GM19351 (cell line): Measurements from ENCODE around the gene GOSR2.
"Not testable (repeated sequence)": the region's sequence is repeated elsewhere in the genome, so short reads cannot be mapped to it uniquely, and the experiment has no call there.

Experiments used
- ATAC-seq: cut with Tn5 transposase; IDR thresholded peaks from one replicate; pipeline ENCODE4 v1.9.1; 2021; ENCODE audit warnings: mild to moderate bottlenecking, moderate library complexity; ENCODE audit not compliant: unreplicated experiment

Gene GOSR2

DNA sequence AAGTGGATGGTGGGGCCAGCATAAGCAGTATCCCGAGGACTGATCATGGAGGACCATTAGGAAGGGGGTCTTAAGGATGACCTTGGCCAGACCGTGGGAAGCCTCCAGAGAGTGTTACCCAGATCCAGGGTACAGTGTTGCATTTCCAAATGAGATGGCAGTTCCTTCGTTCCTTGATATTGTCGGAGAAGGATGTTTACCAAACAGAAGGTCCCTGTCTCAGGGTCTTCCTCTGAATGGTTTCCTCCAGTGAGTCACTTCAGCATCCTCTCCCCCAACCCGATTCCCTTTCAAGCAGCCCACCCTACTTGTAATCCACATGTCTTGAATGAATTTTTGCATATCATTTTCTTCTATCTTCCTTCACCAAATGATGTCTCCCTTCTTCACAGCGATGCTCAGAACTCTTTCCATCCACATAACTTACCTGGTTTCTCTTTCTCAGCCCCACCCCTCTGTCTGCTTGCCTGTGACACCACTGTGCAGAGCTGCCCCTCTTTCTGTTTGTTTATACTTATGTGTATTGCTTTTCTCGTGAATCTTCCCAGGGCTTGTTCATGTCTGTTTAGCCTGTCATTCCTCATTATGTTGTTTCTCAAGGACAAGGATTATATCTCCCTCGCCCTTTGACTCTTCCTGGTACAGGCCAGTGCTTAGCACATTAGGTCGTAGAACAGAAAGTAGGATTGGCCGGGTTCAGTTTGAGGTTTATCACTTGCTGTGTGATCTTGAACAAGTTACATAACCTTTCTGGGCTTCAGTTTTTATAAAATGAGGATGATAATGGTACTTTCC, 5.7 kb downstream of the GOSR2 start:
- ATAC-seq: no peak

DNA sequence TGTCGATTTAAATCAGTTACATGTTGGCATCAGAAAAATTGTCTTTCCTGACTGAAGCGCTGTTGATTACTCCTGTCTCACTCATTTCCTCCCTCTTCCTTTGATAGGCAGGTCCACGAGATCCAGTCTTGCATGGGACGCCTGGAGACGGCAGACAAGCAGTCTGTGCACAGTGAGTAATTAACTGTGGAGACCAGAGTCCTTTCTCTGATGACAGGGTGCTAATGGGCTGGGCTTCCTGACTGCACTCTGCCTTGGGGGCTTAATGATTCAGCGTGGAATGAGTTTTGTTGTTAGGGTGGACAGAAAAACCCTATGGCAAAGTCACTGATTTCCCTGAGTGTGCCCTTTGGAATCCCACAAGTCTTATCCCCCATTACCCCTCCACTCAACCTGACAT, 6.5 kb downstream of the GOSR2 start:
- no peak for ATAC-seq

DNA sequence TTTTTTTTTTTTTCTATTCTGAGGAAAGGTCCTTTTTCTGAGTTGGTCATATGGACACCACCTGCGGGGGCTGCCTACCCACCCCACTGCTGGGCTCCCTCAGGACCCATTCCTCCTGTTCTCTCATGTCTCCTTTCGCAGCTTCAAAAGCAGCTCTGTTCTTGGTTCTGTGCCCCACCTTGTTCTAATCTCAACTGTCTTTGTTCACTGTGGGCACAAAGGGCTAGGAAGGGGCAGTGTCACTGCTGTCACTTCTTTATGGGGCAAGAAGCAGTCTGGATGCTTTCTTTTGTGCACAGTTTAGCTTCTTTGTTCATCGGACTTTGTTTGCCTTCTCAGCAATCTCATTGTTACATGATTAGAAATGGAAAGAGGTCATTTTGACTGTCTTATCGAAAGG, 7.1 kb downstream of the GOSR2 start:
- no peak for ATAC-seq

DNA sequence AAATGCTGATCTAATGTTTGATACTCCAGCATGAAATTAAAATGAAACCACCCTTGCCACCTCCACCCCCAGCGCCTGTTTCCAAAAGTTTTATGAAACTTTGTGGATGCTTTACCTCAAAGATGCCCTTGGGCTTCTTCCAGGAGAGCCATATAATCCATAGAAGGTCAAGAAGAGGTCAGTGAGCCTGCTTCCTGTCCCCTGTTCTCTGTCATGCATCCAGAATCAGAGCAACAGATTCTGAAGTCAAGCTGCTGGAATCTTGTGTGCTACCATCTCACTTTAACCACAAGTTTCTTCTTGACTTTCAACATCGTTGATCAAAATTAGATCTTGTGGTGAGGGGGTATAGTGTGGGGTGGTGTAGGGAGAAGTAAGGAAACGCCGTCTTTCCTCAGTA, 8.6 kb downstream of the GOSR2 start:
- ATAC-seq: no peak

DNA sequence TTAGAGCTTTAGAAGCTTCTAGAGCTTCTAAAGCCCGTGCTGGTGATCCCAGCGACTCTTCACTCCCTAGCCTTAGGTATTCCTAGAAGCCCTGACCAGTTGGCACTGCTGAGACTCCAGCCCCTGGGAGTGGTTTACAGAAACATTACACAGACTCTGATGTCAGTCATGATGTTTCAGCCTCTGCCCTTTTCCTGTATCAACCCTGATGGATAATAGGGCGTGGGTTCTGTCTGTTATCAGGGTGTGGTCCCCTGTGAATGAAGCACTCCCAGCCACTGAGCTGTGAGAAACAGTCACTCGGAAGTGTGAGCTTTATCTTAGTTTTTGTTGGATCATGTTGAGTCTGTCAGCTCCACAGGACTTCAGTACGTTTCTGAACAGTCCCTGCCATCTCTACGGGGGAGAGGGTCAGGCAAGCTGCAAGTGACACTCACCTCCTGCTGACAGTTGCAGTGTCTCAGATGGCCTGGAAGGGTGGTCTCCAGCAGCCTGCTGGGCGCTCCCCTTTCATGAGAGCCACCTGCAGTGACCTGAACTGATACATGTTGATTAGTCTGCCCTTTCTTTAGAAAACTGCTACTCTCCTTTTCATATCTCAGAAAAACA, 12.8 kb downstream of the GOSR2 start:
- ATAC-seq: no peak

DNA sequence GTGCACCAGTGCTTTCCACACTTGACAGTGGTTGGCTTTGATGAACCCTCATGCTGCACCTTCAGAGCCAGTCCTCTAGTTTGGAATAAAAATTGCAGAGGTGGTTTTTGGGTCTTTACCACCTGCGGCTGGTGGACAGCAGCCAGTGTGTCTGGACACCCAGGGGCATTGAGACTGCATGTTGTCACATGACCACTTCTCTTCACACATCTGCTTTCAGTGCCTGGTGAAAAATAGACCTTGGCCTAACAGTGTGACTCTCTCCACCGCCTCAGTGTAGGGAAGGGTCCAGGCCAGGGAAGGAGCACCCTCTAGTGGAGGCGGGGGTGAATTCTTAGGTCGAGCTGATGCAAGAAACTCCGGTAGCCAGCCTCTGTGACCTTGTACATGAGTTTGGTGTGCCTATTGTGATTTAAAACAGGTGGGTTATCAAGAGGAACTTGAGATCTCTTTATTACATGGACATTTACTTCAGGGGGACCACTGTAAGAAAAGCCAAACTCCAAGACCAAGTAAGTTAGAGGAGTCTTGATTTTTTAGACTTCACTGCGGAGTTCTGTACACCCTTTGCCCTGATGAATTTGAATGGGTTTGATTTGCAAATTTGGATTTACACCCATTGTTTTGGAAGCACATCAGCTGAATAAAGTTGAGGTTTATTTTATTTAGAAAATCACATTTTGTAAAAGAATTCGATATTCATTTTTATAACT, 17.9 kb downstream of the GOSR2 start:
- peak; percentile 80 for ATAC-seq

DNA sequence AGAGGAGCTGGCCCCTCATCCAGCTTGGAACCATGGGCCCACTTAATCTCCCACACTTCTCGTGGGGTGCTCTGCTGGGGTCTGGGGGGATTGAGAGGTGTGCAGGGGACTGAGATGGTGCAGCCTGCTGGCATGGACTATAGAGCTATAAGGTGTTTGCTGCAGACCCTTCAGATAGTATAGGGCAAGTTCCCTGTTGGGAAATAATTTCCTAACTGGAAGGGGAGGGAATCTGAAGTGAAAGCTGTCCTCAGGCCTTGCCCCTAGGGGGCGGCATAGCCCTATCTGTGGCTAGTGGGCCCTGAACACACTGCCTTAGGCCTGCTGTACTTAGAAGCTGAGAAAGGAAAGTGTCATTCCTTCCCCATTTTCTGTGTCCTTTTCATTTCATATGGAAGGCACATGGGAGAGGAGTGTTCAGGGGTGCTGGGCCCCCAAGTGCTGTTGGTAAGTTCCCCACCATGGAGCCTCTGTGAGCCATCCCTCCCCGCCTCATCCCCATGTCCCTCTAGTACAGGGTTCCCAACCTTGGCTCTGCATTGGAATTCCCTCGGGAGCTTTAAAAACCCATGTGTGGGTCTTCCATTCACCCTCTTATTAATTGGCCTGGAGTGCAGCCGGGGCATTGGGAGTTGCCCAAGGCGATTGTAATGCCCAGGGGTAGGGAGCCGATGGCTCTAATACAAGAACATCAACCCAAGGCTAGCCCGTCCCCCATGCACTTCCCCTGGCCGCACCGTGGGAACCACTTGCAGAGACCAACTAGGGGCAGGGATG, 19.7 kb downstream of the GOSR2 start:
- no peak for ATAC-seq

DNA sequence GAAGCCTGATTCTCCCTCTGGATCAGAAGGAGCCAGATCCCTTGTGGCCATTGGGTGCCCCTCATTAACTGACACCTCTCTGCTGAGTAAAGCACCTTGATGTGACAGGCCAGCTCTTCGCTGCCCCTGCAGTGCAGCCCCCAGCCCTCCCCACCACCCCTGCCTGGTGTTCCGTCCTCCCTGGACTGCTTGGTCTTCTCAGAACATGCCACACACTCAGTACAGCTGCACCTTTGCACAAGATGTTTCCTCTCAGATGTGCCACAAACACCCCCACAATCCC, 20.2 kb downstream of the GOSR2 start:
- no peak for ATAC-seq

DNA sequence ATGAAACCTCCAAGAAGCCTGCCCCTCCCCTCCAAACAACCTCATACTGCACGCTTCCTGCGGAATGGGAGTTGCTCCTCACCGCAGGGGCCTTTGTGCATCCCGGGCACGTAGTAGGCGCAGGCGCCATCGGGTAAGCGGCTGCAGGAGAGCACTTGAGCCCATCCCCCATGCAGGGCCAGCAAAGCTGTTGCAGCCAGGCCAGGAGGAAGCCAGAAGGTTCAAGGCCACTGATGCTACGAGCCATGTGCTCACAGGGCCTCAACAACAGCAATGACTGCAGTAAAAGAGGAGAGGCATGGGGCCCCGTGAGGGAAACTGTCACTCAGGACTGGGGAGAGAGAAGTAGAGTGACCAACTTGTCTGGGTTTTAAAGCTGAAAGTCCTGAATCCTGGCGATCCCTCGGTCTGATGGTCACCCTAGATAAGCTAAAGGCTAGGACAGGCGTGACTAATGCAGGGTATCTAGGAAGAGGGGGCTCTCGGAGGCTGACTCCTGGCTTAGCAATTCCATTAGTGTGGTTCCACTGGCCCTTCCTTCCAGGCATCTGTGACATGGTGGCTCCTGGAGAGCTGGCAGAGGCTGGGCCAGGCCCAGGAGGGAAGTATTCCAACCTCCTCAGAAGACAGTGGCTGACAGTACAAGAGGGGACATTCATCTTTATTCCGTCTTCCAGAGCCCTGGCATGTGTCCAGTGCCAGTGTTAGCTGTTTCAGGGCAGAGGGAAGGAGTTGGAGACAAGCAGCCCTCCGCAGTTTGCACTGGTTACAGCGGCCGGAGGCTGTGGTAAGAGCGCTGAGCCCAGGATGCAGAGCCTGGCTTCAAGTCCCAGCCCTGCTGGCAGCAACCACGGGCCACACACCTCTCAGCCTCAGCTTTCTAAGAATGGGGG, 20.8 kb downstream of the GOSR2 start:
- ATAC-seq: no peak

DNA sequence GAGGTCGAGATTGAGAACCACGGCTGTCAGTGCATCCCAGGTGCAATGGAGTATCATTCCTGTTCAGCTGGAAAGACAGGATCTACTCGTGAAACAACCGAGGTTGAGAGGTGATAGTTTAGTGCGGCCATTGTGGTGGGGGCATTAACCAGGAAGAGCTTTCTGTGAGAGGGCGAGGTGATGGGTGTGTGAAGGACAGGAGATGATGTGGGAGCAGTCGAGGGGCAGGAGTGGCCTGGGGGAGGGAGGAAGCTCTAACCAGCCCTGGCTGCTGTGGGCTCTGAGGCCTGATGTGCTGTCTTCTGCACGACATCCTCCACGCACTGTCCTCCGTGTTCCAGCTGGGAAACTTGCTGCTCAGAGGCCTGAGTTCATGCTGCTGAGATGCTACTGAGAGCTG, 22.0 kb downstream of the GOSR2 start:
- ATAC-seq: no peak

DNA sequence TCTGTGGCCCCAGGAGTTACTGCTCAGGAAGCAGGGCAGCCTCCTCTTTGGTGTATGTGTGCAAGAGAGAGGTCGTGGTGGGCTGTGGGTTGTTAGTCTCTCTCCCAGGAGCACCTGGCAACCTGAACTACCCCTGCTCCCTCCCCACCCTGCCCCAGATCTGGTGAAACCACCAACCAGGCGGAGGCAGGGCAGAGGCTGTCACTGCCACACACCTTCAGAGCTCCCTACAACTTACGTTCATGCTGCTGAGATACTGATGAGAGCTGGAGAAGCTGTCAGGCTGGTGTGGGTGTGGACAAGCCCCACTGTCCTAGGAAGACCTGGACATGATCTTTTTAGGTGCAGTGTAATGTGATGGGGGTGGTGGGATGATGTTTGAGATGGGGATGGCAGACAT, 24.3 kb downstream of the GOSR2 start:
- ATAC-seq: no peak

DNA sequence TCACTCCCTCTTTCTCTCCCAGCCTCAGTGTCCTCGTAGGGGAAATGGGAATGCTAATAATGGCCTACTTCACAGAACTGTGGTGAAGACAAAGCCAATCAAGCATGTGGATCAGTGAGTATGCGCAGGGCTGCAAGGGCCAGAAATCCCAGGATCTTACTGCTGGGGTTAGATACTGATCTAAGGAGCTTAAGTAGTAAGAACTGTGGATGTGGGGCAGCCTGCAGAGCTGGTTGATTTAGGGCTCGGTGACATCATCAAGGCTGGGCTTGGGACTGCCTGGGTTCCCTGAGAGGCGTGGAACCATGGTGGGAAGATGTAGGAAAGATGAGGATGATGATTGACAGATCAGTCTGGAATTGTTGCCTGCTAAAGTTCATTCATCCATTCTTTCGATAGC, 25.6 kb downstream of the GOSR2 start:
- ATAC-seq: no peak

DNA sequence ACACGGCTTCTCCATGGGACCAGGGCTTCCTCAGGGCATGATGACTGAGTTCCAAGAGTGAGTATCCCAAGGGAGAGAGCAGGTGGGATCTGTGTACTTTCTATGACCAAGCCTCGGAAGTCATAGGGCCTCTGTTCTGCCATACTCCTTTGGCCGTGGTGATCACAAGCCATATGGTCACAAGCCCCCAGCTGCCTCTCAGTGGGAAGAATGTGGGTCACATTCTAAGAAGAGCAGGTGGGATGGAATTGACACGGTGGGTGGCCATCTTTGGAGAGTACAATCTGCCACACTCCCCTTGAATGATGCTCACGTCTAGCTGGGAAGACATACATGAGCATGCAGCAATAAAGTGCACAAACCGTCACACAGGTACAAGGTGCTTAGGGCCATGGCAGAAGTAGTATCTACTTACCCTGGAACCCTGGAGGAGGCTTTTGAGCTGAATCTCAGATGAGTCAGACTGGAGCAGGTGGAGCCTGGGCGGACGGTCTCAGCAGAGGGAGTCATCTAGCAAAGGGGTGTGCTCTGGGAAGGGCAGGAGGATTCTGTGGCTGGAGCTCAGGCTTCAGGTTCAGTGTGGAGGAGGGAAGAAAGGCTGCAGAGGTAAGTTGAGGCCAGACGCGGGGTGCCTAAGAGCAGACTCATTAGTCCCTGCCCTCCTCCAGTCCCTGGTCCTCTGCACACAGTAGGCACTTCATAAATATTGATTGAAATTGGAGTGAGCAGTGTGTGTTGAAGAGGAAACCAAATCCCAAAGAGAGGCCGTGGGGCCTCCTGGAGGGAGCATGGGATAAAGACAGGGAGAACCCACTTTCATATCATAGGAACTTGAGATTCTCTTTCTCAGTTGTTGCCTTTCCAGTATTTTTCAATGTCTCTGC, 26.6 kb downstream of the GOSR2 start:
- ATAC-seq: no peak

DNA sequence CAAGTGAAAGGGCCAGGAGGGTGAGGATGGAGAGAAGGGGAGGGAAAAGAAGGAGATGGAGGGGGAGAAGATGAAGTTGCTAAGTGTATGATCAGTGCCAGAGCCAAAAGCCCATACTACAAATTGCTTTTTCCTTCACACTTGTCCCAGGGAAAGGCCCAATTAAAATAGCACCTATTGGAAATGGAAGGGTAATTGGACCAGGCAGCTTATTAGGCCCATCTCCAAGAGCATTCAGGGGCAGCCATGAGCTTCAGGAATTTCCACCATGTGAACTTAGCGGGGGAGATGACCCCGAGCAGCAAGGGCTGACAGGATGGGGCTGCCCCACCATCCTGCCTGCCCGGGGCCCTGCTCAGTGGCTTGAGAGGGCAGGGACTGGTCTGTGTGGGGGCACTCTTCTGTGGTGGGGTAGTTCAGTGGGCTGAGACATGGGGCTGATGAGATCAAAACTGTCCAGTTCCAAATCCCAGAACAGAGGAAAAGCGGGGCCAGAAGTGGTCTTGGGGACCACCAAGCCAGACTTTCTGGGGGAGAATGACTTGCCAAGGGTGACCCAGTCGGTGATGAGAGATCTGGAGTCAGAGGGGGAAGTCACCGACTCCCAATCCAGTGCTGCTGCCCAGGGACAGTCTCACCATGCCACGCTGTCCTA, 27.5 kb downstream of the GOSR2 start:
- no peak for ATAC-seq

DNA sequence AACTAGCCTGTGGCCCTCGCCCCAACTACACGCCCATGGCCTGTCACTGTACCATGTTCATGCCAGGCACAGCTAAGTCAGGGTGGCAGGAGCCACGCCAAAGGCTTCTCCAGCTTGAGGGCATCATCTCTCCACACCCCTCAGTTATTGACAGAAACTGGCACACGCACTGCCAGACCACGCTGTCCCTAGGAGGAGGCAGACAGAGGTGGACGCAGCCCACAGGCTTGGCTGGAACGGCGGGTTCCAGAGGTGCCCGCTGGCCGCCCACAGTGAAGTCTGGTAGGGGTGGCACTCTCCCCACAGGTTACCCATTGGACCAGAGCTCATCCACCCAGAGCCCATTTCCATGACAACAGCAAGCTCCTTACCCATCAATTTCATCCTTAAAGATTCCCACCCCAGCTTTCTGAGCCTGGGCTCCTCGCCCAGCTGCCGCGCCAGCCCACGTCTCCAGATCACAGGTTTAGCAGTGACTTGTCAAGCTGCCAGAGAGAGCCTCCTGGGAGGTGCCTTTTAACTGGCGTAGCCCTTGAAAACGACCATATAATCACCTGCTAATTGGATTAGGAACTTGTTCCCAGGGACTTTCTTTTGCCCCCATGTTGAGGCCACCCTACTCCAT, 28.1 kb downstream of the GOSR2 start:
- ATAC-seq: no peak

DNA sequence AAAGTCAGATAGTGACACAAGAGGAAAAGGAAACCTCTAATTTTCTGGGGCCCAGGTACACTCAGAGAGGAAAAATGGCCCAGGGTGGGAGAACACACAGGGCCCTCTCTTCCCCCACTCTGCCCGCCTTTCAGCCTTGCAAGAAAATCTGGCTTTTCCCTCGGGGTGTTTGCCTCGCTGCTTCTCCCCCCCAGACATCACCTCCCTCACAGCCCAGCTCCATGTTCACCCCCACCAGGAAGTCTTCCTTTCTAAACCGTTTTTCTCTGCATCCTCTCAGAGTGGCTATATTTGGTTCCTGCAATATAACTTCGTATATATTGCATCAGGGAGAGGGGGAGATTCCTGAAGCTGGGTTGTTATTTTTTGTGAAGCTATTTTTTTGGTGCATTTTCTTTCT, 28.7 kb downstream of the GOSR2 start:
- ATAC-seq: no peak

DNA sequence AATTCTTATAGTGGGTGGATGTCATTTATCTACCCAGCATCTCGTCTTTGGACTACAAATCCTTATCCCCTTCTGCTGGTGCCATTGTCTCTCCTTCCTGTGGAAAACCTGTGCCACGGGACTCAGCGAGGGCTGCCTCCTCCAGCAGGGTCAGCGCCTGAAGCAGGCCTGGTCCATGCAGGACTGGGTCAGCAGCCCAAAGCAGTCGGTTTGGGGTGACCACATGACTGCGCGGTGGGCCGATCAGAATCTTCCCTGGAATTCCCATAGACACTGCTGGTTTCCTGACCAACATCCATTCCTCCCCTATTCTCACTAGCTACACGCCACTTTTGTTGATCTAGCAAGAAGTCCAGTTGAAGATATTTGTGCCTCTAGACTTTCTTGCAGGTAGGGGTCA, 29.2 kb downstream of the GOSR2 start:
- ATAC-seq: no peak

DNA sequence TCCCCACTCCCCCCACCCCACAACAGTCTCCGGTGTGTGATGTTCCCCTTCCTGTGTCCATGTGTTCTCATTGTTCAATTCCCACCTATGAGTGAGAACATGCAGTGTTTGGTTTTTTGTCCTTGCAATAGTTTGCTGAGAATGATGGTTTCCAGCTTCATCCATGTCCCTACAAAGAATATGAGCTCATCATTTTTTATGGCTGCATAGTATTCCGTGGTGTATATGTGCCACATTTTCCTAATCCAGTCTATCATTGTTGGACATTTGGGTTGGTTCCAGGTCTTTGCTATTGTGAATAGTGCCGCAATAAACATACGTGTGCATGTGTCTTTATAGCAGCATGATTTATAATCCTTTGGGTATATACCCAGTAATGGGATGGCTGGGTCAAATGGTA, 30.2 kb downstream of the GOSR2 start:
- ATAC-seq: not testable (repeated sequence)
